HG03025 (cell line): Measurements from ENCODE around the gene CLEC16A.

ENCODE experiments used
- ATAC-seq: cut with Tn5 transposase; IDR thresholded peaks from one replicate; pipeline ENCODE4 v1.9.1; 2021; ENCODE audit warnings: mild to moderate bottlenecking, moderate library complexity; ENCODE audit not compliant: unreplicated experiment, low FRiP score

CLEC16A gene, protein sequence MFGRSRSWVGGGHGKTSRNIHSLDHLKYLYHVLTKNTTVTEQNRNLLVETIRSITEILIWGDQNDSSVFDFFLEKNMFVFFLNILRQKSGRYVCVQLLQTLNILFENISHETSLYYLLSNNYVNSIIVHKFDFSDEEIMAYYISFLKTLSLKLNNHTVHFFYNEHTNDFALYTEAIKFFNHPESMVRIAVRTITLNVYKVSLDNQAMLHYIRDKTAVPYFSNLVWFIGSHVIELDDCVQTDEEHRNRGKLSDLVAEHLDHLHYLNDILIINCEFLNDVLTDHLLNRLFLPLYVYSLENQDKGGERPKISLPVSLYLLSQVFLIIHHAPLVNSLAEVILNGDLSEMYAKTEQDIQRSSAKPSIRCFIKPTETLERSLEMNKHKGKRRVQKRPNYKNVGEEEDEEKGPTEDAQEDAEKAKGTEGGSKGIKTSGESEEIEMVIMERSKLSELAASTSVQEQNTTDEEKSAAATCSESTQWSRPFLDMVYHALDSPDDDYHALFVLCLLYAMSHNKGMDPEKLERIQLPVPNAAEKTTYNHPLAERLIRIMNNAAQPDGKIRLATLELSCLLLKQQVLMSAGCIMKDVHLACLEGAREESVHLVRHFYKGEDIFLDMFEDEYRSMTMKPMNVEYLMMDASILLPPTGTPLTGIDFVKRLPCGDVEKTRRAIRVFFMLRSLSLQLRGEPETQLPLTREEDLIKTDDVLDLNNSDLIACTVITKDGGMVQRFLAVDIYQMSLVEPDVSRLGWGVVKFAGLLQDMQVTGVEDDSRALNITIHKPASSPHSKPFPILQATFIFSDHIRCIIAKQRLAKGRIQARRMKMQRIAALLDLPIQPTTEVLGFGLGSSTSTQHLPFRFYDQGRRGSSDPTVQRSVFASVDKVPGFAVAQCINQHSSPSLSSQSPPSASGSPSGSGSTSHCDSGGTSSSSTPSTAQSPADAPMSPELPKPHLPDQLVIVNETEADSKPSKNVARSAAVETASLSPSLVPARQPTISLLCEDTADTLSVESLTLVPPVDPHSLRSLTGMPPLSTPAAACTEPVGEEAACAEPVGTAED

DNA sequence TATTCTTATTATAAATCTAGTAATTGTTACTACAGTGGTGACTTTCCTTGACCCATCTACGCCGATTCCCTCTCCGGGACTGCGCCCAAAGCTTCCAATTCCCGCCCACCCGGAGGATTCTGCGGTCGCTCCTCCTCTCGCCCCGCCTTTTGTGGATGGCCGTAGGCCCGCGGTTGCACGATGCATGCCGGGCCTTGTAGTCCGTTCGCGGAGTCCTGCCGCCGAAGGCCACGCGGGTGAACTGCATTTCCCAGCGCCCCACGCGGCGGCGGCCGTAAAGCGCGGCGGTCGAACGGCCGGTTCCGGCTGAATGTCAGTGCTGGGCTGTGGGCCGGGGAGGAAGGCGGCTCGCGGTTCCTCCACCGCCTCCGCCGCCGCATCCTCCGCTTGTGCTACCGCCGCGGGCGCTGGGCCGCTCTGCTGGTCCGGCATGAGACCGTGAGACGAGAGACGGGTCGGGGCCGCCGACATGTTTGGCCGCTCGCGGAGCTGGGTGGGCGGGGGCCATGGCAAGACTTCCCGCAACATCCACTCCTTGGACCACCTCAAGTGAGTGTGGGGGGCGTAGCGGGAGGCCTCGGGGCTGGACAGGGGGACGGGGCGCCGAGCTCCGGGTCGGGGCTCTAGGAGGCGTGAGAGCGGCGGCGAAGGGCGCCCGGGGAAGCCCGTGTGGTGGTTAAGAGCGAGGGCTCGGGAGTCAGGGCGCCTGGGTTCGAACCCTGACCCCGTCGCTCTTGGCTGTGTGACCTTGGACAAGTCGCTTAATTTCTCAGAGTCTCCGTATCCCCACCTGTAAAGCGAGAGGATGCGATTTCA, at the start of gene CLEC16A:
Gene CLEC16A, plus strand, starts transcription at position 316 of the 816 bp plus-strand sequence. Its CDS starts 154 bp downstream, at position 470.
- peak; percentile 69 for ATAC-seq

GRCh38 chr16:10895053-10895946, 49.1 kb upstream of the CLEC16A start:
- no peak for ATAC-seq

DNA sequence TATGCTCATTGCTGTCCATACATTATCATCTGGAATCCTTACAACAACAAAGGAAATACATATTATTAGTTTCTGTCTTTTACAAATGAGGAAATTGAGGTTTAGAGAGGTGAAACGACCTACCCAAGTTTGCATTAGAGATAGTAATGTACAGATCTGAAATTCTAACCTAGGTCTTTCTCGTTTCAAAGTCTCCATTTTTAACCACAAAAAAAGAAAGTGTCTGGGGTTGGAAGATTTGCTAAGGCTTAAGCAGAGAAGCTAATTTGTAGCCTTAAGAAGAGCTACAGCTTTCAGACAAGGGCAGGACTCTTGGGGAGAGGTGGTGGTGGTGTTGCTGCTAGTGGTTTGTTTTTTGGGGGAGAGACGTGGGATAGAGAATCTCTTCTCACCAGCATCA, 48.2 kb upstream of the CLEC16A start:
- no peak for ATAC-seq

DNA sequence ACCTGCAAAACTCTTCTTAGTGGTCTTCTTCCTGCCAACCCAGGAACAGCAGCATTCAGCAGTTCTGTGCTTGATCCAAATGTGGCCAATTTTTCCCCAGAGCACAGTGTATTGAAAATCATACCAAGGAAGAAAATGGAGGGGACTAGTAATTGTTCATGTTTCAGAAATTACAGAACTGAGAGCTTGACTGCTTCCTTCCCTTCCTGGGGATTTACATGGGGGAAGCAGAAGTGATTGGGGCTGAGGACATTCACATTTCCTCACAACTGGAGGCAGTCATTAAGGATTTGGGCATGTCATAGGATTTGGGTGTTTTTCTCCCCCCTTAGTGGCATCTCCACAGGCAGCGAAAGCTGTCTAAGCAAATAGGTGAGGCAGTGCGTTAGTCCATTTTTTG, 47.6 kb upstream of the CLEC16A start:
- ATAC-seq = no peak

- peak; percentile 47 for ATAC-seq
Observed at GRCh38 chr16:10897134-10897533, 47.2 kb upstream of the CLEC16A start.

GRCh38 chr16:10902999-10903398, 41.4 kb upstream of the CLEC16A start:
- ATAC-seq = no peak

DNA sequence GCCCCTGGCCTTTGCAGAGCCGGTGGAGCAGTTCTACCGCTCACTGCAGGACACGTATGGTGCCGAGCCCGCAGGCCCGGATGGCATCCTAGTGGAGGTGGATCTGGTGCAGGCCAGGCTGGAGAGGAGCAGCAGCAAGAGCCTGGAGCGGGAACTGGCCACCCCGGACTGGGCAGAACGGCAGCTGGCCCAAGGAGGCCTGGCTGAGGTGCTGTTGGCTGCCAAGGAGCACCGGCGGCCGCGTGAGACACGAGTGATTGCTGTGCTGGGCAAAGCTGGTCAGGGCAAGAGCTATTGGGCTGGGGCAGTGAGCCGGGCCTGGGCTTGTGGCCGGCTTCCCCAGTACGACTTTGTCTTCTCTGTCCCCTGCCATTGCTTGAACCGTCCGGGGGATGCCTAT, 37.9 kb upstream of the CLEC16A start:
- no peak for ATAC-seq

DNA sequence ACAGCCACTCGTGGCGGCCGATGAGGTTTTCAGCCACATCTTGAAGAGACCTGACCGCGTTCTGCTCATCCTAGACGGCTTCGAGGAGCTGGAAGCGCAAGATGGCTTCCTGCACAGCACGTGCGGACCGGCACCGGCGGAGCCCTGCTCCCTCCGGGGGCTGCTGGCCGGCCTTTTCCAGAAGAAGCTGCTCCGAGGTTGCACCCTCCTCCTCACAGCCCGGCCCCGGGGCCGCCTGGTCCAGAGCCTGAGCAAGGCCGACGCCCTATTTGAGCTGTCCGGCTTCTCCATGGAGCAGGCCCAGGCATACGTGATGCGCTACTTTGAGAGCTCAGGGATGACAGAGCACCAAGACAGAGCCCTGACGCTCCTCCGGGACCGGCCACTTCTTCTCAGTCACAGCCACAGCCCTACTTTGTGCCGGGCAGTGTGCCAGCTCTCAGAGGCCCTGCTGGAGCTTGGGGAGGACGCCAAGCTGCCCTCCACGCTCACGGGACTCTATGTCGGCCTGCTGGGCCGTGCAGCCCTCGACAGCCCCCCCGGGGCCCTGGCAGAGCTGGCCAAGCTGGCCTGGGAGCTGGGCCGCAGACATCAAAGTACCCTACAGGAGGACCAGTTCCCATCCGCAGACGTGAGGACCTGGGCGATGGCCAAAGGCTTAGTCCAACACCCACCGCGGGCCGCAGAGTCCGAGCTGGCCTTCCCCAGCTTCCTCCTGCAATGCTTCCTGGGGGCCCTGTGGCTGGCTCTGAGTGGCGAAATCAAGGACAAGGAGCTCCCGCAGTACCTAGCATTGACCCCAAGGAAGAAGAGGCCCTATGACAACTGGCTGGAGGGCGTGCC, 37.2 kb upstream of the CLEC16A start:
- ATAC-seq = no peak

- ATAC-seq = no peak
Observed at GRCh38 chr16:10907757-10908045, 36.7 kb upstream of the CLEC16A start.

GRCh38 chr16:10911267-10911666, 33.1 kb upstream of the CLEC16A start:
- ATAC-seq = no peak

DNA sequence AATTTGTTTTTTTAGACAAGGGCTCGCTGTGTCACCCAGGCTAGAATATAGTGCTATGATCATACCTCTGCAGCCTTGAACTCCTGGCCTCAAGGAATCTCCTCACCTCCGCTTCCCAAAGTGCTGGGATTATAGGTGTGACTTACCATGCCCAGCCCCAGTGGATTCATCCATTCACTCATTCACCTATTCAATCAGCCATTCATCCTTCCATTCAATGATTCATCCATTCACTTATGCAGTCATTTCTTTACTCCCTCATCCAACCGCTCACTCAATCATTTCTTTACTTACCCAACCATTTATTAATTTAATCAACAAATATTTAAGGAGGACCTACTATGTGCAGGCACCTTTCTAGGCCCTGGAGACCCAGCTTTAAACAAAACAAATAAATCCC, 27.8 kb upstream of the CLEC16A start:
- ATAC-seq = no peak

DNA sequence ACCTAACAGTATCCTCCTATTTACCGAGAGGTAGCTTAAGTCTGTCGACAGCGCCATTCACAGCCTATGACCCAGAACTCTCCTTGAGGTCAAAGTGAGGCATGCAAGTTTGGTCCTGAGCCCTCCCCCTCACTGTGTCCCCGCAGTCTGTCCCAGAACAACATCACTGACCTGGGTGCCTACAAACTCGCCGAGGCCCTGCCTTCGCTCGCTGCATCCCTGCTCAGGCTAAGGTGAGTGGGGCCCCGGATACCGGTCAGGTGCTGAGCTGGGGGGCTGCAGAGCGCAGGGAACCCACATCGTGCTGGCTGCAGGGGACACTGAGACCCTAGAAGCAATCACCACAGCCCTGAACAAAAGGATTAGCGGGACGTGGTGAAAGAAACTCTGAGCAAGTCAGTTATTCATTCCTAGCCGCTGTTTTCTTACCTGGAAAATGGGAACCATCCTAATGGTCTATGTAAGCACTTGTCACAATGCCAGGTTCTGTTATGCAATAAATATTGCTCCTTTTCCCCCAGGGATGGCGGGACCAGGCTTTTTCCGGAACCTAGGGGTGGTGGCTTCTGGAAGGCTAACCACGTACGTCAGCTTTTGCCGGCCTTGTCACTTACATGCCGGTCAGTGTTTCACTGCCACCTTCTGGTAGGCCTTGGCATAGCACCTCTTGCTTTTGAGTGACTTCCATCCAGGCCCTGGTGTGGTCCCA, 25.9 kb upstream of the CLEC16A start:
- no peak for ATAC-seq

GRCh38 chr16:10919003-10919351, 25.4 kb upstream of the CLEC16A start:
- no peak for ATAC-seq

DNA sequence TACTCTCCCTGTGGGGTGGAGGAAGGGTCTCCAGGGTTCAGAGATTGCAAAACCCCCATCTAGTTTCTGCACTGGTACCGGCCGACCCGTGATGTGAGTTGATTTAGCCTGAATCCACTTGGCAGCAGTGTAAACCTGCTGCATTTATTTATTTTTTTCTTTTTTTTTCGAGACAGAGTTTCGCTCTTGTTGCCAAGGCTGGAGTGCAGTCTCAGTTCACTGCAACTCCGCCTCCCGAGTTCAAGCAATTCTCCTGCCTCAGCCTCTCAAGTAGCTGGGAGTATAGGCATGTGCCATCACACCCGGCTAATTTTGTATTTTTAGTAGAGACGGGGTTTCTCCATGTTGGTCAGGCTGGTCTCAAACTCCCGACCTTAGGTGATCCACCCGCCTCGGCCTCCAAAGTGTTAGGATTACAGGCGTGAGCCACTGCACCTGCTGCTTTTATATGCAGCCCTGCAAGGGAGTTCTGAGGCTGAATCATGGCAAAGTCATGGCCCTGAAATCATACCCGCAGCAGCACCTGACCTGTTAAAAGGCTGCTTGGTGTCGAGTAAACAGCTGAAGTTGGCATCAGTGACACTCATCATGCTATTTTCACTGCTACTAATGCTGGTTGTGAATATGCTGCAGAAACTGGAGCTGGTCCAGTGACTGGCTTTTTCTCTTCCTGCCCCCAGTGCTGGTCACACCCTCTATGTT, 23.5 kb upstream of the CLEC16A start:
- ATAC-seq = no peak

GRCh38 chr16:10921536-10922327, 22.6 kb upstream of the CLEC16A start:
- no peak for ATAC-seq

DNA sequence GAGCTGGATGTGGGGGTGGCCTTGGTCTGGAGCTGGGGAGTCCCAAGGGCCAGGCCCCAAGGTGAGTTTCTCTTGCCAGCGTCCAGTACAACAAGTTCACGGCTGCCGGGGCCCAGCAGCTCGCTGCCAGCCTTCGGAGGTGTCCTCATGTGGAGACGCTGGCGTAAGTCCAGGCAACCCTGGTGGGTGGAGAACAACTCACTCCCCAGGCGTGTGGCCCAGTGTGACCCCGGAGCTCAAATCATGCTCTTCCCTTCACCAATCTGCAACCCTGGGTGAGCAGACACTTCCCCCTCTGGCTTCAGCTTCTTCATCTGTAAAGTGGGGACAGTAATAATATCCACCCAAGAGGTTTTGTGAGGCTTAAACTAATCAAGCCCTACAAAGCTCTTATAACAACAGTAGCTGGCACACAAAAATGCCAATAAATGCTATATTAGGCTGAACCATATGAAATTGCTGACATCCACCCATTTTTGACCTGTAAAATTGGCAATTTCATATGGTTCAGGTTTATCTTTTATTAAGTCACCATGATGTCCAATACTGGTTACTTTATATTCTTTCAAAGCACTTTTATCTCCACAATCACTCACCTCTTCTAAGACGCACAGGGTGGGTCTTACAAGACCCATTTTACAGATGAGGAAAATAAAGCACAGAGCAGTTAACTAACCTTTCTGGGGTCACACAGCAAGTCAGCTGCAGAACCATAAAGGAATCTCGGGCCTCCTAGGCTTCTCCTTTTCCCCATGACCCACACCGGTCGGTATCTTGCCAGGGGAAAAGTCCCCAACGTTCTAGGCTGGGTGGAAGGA, 21.8 kb upstream of the CLEC16A start:
- no peak for ATAC-seq
